ENCODE measurements around the gene ATG3. TPM values are rescaled to one million over a fixed set of nuclear protein-coding genes. Genes with fewer than 3 reads are reported as not detected.
"Not testable (repeated sequence)": the region's sequence is repeated elsewhere in the genome, so short reads cannot be mapped to it uniquely, and the experiment has no call there.

Gene ATG3
- total RNA-seq: 49.5 TPM

GRCh38 chr3:112561734-112562529, at the start of gene ATG3, which contains the start of gene SLC35A5:
ATG3 (minus strand) TSS chr3:112561962; CDS start chr3:112561528, 434 bp downstream.
SLC35A5 (plus strand) TSS chr3:112562045; CDS start chr3:112563404, 1,359 bp downstream.
- peak; percentile 99 for DNase-seq (ENCODE audit: low spot score)

DNA sequence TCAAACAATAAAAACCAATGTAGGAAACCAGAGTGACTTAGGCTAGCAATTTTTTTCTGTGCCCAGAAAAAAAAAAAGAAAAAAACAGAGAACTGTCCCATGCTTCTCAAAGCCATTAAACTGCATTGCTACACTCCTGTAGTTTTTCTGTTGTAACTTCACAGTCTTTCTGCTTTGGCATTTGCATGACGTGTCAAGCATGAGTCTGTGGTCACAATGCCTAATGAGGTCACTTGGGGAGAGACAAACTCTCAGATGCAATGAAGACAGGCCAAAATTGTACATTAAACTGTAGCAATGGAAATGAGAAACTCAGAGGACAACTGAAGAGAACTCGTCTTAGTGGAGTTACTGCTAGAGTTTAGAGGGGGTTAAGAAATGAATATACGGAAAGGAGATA, 48.4 kb upstream of the ATG3 start:
- no peak for DNase-seq (ENCODE audit: low spot score)

DNA sequence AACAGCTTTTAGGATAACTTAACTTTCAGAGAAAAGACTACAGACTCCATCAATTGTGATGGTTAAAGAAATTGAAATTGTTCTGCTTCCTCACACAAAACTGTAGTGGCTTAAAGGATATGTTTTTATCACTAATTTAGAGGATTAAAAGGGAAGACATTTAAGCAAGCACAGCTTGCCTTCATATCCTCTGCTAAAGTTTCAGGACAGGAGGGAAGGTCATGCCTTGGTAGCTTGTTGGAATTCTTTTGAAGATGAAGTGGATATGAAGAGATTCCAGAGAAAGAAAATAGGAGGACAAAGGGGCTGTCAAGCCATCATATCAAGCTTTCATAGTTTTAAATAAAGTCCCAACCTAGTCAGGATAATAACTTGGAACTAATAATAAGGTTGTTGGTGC, 46.1 kb upstream of the ATG3 start:
- DNase-seq (ENCODE audit: low spot score): no peak

DNA sequence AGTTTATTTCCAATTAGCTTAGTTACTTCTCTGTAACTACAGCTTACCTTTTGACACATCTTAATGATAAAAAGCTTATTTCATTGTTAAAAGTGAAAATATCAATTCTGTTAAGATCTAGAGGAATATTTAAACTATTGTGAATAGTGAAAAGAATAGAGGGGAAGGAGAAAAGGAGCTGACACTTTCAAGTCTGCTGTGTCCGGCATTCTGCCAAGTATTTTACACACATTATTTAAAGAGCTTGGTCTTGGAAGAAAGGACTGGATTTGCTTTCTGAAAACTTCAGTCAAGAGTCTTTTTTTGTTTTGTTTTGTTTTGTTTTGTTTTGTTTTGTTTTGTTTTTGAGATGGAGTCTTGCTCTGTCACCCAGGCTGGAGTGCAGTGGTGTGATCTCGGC, 44.3 kb upstream of the ATG3 start:
- DNase-seq (ENCODE audit: low spot score): no peak

GRCh38 chr3:112605285-112605684, 43.5 kb upstream of the ATG3 start:
- DNase-seq (ENCODE audit: low spot score): no peak

GRCh38 chr3:112604536-112604935, 42.8 kb upstream of the ATG3 start:
- DNase-seq (ENCODE audit: low spot score): no peak

- DNase-seq (ENCODE audit: low spot score): no peak
Measured at GRCh38 chr3:112602217-112602838, 40.6 kb upstream of the ATG3 start.

DNA sequence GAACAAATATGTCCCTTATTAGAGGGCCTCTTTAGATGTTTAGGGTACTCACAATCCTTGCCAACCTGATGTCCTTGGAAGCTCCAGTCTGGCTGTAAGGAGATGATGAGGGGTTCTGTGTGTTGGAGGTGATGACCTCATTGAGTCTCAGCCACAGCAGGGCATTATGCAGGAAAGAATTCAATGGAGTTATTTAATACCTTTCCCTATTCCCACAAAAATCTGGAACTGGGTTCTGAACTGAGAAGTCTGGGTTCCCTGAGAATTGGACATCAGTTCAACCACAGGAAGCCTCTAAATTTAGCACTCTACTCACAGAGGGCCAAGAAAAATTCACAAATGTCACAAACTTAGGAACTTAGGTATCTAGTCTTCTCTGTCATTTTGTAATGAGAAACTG, 37.0 kb upstream of the ATG3 start:
- no peak for DNase-seq (ENCODE audit: low spot score)

DNA sequence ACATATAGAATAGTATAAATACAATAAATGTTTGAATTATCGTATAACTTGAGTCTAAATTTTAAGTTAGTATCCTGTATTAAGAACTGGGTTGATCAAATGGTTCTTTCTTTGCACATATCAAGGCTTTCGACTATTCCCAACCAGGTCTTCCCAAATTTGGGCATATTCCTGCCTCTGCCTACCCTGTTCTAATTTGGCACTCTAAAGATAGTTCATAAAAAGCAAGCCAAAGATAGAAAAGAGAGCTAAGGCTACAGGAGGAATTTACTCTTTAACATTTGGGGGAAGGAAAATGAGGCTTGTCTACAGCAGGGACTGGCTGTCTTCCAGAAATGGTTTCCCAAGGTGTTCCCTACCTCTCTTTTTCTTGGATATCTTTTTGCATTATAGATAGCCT, 36.2 kb upstream of the ATG3 start:
- DNase-seq (ENCODE audit: low spot score): no peak

- no peak for DNase-seq (ENCODE audit: low spot score)
Measured at GRCh38 chr3:112594856-112595255, 33.1 kb upstream of the ATG3 start.

DNA sequence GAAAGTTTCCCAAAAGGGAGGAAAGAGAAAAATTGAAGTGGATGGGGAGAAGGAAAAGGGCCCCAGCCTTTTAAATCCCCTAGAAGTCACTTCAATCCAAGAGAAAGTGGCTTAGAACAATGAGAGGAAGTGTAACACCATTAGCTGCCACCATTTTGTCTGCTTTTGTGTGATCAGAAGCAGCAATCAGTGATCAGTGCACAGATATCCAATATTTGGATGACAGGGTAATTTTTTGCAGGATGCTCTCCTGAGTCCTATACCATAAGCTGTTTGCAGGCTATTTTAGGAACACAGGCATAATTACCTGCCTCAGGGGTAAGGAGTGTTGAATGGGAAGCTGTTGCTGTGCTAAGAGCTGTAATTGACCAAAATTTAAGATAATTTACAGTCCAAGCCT, 31.5 kb upstream of the ATG3 start:
- DNase-seq (ENCODE audit: low spot score): no peak

DNA sequence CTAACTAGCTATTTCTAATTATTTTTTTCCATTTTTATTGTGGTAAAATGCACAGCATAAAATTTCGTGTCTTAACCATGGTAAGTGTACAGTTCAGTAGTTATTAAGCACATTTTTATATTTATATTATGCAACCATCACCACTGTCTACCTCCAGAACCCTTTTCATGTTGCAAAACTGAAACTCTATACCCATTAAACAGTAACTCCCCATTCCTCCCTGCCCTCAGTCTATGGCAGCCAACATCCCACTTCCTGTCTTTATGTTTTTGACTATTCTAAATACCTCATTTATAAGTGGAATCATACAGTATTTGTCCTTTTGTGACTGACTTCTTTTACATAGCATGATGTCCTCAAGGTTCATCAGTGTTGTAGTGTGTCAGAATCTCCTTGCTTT, 25.6 kb upstream of the ATG3 start:
- no peak for DNase-seq (ENCODE audit: low spot score)

GRCh38 chr3:112585782-112586181, 24.0 kb upstream of the ATG3 start:
- DNase-seq (ENCODE audit: low spot score): no peak

DNA sequence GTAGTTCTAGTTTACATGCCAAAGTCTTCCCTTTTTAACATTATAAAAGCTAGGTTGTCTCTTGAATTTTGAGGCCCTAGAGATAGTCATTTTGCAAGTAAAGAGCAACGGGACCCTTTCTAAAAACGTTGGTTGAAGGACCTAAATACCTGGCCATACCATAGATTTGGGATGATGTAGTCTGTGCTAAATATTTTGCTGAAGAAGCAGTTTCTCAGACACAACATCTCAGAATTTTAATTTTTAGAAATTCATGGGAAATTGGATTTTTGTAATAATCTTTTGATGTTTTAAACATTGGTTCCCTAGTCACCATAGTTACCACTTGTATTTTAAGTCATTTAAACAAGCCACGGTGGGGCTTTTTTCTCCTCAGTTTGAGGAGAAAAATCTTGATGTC, 21.3 kb upstream of the ATG3 start:
- DNase-seq (ENCODE audit: low spot score): no peak

DNA sequence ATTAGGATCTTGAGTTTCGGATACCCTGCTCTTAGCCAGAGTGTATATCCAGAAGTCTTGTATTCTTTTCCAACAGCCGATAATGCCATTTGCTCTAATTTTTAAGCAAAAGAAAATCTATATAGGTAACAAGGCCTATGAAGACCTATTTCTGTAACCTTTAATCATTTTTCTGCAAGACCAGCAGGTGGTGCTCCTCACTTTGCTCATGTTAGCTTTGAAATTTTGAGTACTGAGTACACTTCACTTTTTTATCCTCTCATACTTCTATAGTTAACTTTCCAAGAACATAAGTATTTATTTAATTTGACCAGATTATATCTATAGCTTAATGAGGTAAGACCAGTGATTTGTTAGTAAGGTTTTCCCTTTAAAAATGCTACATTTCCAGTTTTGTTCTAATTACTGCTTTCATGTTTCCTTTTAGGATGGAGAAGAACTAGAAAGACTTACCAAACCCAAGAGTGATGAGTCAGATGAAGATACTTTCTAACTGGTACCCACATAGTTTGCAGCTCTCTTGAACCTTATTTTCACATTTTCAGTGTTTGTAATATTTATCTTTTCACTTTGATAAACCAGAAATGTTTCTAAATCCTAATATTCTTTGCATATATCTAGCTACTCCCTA, 20.6 kb upstream of the ATG3 start:
- no peak for DNase-seq (ENCODE audit: low spot score)

GRCh38 chr3:112579697-112580096, 17.9 kb upstream of the ATG3 start:
- DNase-seq (ENCODE audit: low spot score): no peak

GRCh38 chr3:112579232-112579631, 17.5 kb upstream of the ATG3 start:
- DNase-seq (ENCODE audit: low spot score): no peak

- no peak for DNase-seq (ENCODE audit: low spot score)
Measured at GRCh38 chr3:112572701-112573100, 10.9 kb upstream of the ATG3 start.

DNA sequence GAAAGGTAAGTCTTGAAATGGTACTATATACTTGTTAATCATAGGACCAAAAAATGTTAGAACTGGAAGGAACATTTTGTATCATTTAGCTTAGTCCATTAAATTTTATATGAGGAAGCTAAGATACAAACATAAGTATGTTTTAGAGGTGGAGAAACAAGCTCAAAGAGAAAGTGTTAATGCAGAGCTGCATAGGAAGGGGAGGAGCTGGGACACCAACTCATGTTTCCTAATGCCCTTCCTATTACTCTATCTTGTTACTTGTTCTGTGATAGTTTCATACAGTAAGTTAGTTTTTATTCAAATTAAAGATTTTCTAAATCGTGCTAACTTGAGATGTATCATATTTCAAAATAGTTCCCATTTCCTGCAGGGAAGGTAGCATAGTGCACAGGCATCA, 7.5 kb upstream of the ATG3 start:
- DNase-seq (ENCODE audit: low spot score): no peak

DNA sequence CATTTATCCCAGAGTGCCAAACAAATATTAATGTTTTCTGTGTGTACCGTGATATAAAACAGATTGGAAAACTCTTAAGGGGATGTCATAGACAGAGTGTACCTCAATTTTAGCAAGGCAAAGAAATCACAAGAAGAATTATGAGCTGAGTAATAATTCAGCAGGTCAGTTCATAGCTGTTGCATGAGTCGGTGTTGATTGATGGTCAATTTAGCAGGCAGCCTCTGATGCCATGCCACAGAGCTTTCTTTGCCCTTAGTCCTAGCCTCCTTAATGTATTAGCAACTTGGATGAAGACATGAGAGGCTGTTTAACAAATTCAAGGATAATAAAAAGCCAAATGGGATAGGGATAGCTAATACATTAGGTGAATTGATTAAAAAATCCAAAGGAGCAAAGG, 6.9 kb upstream of the ATG3 start:
- no peak for DNase-seq (ENCODE audit: low spot score)

DNA sequence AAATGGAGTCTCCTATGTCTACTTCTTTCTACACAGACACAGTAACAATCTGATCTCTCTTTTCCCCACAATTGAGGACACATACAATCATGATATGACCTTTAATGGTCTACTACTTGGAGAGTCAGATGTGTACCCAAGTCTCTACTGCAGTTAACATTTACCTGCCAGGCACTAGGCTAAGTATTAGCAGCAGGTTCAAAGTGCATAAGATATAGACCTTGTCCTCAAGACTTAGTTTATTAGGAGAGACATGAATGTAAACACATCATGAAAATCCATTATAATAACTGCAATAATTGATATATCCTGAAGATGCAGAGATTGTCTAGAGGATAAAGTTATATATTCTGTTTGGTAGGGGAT, 3.2 kb upstream of the ATG3 start:
- no peak for DNase-seq (ENCODE audit: low spot score)

DNA sequence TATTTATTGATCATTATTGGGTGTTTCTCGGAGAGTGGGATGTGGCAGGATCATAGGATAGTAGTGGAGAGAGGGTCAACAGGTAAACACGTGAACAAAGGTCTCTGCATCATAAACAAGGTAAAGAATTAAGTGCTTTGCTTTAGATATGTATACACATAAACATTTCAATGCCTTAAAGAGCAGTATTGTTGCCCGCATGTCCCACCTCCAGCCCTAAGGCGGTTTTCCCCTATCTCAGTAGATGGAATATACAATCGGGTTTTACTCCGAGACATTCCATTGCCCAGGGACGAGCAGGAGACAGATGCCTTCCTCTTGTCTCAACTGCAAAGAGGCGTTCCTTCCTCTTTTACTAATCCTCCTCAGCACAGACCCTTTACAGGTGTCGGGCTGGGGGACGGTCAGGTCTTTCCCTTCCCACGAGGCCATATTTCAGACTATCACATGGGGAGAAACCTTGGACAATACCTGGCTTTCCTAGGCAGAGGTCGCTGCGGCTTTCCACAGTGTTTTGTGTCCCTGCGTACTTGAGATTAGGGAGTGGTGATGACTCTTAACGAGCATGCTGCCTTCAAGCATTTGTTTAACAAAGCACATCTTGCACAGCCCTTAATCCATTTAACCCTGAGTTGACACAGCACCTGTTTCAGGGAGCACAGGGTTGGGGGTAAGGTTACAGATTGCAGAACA, 2.6 kb upstream of the ATG3 start:
- not testable (repeated sequence) for DNase-seq (ENCODE audit: low spot score)

- no peak for DNase-seq (ENCODE audit: low spot score)
Measured at GRCh38 chr3:112561484-112561733, 353 bp downstream of the ATG3 start.
